Activated B cell treated with CpG ODN at 0.5 μM for 24 hours (primary cell): ENCODE results near the gene SMARCA4. TPM values are rescaled to one million over a fixed set of nuclear protein-coding genes. Genes with fewer than 3 reads are reported as not detected.

Experiments used
- ATAC-seq: fragments of 200-7000 bp; cut with Tn5 transposase; one replicate; pipeline ENCODE4 v1.10.0; 2021; ENCODE audit warnings: low read depth, mild to moderate bottlenecking, moderate library complexity
- CTCF ChIA-PET: fragments of 350-600 bp; sonication (Branson Sonifier 250); formaldehyde crosslinking; loops from one replicate; lab custom pipeline; 2021; ENCODE audit warnings: antibody characterized with exemption; lab: Charles Lee
- POLR2A ChIA-PET: fragments of 350-600 bp; sonication (Branson Sonifier 250); formaldehyde crosslinking; loops from one replicate; lab custom pipeline; 2021; ENCODE audit warnings: antibody characterized with exemption; lab: Charles Lee
- DNase-seq: peaks from one replicate; pipeline ENCODE4 v3.0.0; 2022
- H3K27ac Mint-ChIP-seq: one replicate; pipeline ENCODE4 v1.8.0; 2020; ENCODE audit warnings: mixed read lengths
- H3K27me3 Mint-ChIP-seq: one replicate; pipeline ENCODE4 v1.8.0; 2021; ENCODE audit warnings: mixed read lengths
- H3K36me3 Mint-ChIP-seq: one replicate; pipeline ENCODE4 v1.8.0; 2021; ENCODE audit warnings: low read depth, mixed read lengths
- H3K4me1 Mint-ChIP-seq: one replicate; pipeline ENCODE4 v1.8.0; 2021; ENCODE audit warnings: mixed read lengths
- H3K4me3 Mint-ChIP-seq: one replicate; pipeline ENCODE4 v1.8.0; 2020; ENCODE audit warnings: mild to moderate bottlenecking, mixed read lengths
- H3K9me3 Mint-ChIP-seq: one replicate; pipeline ENCODE4 v1.8.0; 2020; ENCODE audit warnings: mixed read lengths
- CTCF ChIP-seq: fragments of 200-600 bp; IDR thresholded peaks from one replicate; pipeline ENCODE4 v1.8.0; 2022; ENCODE audit warnings: antibody characterized with exemption, mild to moderate bottlenecking
- intact Hi-C: fragments of 100-400 bp; cut with micrococcal nuclease; formaldehyde crosslinking; loops from one replicate; pipeline ENCODE4 v1.15.1; 2024
- total RNA-seq: library from RNA; stranded (reverse); gene quantifications from 2 replicates; pipeline ENCODE4 v1.2.3, GENCODE V29; 2022

SMARCA4 gene
- total RNA-seq, 1 donor from 2014 or later: 93.6 TPM

GRCh38 chr19:11035441-11036377 is 74.9 kb downstream of the SMARCA4 start:
- H3K4me1 Mint-ChIP-seq: peaks cover 22% of the 10 kb centered on the region
- ChIA-PET CTCF (interaction anchor here (0.6 to 3.4 kb wide), 21 partner anchors 9 to 447 kb away, joined by 3 to 73 read pairs (median 4); no protein-coding TSS in a partner anchor), POLR2A (interaction anchor here (0.5 to 1.9 kb wide), 16 partner anchors 9 to 1904 kb away, joined by 3 to 14 read pairs (median 6); partner anchors contain the start of genes SMARCA4 and SWSAP1)
- ATAC-seq (peak; percentile 85), DNase-seq (peak; percentile 82)
- no peaks in the 10 kb centered on the region for H3K9me3 Mint-ChIP-seq
- H3K36me3 Mint-ChIP-seq: peaks cover 78% of the 10 kb centered on the region
- intact Hi-C loops: loop anchor here (1.0 to 5.0 kb wide), 7 partner anchors 14 to 447 kb away; partner anchors contain the start of gene ELAVL3
- peak overlapping the region; percentile 81 for H3K27ac Mint-ChIP-seq
- TF ChIP-seq CTCF: no peak
- peak overlapping the region; percentile 33 for H3K4me3 Mint-ChIP-seq
- no peaks in the 10 kb centered on the region for H3K27me3 Mint-ChIP-seq

DNA sequence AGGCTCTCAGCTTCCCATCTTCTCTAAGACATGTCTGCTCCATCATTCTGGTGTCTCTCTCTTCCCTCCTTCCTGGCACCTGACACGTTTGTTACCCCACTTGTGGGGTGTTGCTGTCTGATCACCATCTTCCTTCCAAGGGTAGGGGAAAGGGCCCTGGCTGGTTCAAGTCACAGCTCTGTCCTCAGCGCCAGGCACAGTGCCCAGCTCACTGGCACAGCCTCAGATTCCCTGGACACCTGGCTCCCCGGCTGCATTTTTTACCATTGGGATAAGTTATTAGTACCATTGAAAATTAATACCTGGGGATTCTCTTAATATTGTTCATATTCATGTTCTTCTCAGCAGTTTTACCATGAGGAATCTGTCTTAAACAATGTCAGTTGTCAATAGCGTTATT is 77.7 kb downstream of the SMARCA4 start:
- ChIA-PET CTCF (interaction anchor here (1.0 kb wide), 1 partner anchor 88 kb away, joined by 3 read pairs; no protein-coding TSS in a partner anchor), POLR2A (no interaction called here)
- ATAC-seq: no peak
- Mint-ChIP-seq H3K27me3 (peaks cover 4% of the 10 kb centered on the region), H3K27ac (no peak overlapping the region), H3K4me3 (no peak overlapping the region), H3K9me3 (no peaks in the 10 kb centered on the region), H3K4me1 (peaks cover 20% of the 10 kb centered on the region), H3K36me3 (peaks cover 76% of the 10 kb centered on the region)
- intact Hi-C loops: loop anchor here (5.0 kb wide), 1 partner anchor 444 kb away; the partner anchor contains the start of gene ELAVL3
- DNase-seq: no peak
- no peak for TF ChIP-seq CTCF

- Mint-ChIP-seq H3K36me3 (peaks cover 65% of the 10 kb centered on the region), H3K27ac (no peak overlapping the region), H3K4me3 (no peak overlapping the region), H3K27me3 (peaks cover 6% of the 10 kb centered on the region), H3K4me1 (peaks cover 12% of the 10 kb centered on the region), H3K9me3 (no peaks in the 10 kb centered on the region)
- intact Hi-C loops: no loop called here
- CTCF ChIA-PET: interaction anchor here (0.9 kb wide), 1 partner anchor 85 kb away, joined by 4 read pairs; no protein-coding TSS in a partner anchor
- no peak for DNase-seq
- ATAC-seq: no peak
- no peak for TF ChIP-seq CTCF
- POLR2A ChIA-PET: interaction anchor here (0.7 kb wide), 1 partner anchor 9 kb away, joined by 5 read pairs; no protein-coding TSS in a partner anchor
Measured at GRCh38 chr19:11041194-11041593, 80.4 kb downstream of the SMARCA4 start.

DNA sequence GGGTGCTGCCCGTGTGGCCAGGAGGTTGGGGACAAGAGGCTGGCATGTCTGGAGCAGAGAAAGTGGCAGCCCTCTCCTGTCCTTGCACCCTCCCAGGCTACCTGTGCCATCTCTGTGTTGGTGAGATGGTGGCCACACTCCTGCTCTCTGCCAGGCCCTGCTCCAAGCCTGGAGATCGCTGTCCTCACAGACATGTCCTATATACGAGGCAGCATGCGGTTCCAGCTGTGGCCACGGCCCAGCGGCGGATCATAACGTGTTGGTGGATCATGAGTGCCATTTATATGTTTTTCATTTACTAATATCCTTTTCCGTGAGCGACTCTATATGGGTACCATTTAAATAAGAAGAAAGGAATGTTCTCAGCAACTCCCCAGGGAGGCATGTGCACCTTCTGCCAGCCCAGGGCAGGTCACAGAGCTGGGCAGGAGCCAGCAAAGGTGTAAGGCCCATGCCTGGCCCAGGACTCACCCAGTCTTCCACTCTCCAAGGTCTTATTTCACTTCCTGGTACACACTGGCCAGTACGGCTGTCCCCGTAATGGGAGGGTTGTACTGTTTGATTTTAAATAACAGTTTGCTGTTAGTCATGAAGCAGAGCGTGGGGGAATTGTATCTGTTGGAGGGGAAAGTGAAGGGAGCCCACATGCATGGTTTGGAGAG is 81.3 kb downstream of the SMARCA4 start:
- Mint-ChIP-seq H3K4me3 (no peak overlapping the region), H3K4me1 (peaks cover 15% of the 10 kb centered on the region), H3K27me3 (peaks cover 6% of the 10 kb centered on the region), H3K27ac (no peak overlapping the region), H3K36me3 (peaks cover 58% of the 10 kb centered on the region), H3K9me3 (no peaks in the 10 kb centered on the region)
- intact Hi-C loops: no loop called here
- no peak for TF ChIP-seq CTCF
- CTCF ChIA-PET: no interaction called here
- DNase-seq (no peak), ATAC-seq (no peak)
- POLR2A ChIA-PET: no interaction called here
